Suprapubic skin (tissue), 4 donors: Measurements from ENCODE around the gene IMPA2.

Experiments
- EP300 ChIP-seq: sonication (generic); formaldehyde crosslinking; IDR thresholded peaks from one replicate; pipeline ENCODE4 v1.6.1; 2017; ENCODE audit warnings: antibody characterized with exemption
- POLR2A ChIP-seq, 2 donors: fragments of 450-650 bp; IDR thresholded peaks; one replicate each; pipeline ENCODE4 v1.6.1; 2017; ENCODE audit warnings: antibody characterized with exemption in 2 of 2, mild to moderate bottlenecking in 2 of 2, moderate library complexity in 2 of 2
- POLR2AphosphoS5 ChIP-seq, 3 donors: sonication (generic); formaldehyde crosslinking; IDR thresholded peaks; one replicate each; pipeline ENCODE4 v1.6.1; 2017; ENCODE audit warnings: antibody characterized with exemption in 3 of 3
- TF ChIP-seq, protein P1 (sequence below), 2 donors: fragments of 200-600 bp in 1 of 2; fragments of 450-650 bp in 1 of 2; sonication (generic) in 1 of 2; IDR thresholded peaks; one replicate each; pipeline ENCODE4 v1.5.1; 2016 to 2019; ENCODE audit warnings: antibody characterized with exemption in 2 of 2, mild to moderate bottlenecking in 1 of 2, moderate library complexity in 1 of 2

- TF ChIP-seq POLR2AphosphoS5 (IDR thresholded peaks at IDR 0.05) = no peak
- TF ChIP-seq, protein P1, sequence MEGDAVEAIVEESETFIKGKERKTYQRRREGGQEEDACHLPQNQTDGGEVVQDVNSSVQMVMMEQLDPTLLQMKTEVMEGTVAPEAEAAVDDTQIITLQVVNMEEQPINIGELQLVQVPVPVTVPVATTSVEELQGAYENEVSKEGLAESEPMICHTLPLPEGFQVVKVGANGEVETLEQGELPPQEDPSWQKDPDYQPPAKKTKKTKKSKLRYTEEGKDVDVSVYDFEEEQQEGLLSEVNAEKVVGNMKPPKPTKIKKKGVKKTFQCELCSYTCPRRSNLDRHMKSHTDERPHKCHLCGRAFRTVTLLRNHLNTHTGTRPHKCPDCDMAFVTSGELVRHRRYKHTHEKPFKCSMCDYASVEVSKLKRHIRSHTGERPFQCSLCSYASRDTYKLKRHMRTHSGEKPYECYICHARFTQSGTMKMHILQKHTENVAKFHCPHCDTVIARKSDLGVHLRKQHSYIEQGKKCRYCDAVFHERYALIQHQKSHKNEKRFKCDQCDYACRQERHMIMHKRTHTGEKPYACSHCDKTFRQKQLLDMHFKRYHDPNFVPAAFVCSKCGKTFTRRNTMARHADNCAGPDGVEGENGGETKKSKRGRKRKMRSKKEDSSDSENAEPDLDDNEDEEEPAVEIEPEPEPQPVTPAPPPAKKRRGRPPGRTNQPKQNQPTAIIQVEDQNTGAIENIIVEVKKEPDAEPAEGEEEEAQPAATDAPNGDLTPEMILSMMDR (IDR thresholded peaks at IDR 0.05) = no peak
- no peak for TF ChIP-seq EP300
- no peak for TF ChIP-seq POLR2A (IDR thresholded peaks at IDR 0.05)
These were observed 24.7 kb upstream of the IMPA2 start for GRCh38 chr18:11956371-11957308.
